Measurements from ENCODE around the gene VSTM4.

DNA sequence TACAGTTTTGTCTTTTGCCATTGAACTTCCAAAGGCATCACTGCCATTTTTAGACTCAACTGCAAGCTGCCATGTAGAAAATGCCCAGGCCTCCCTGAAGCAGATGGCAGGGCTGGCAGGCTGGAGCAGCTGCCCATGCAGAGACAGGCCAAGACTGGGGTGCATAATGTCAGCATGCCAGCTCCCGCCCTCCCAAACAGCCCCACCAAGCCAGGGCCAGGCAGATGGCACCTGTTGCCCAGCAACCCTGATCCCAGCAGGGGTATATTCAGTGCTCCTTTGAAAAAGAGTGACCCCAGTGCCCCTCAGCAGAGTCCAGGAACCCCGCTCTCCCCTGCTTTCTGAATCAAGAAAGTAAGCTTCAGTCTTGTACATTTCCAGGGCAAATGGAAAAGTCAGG is 32.6 kb downstream of the VSTM4 start:
- TF ChIP-seq CTCF (conservative IDR thresholded peaks at IDR 0.05; ENCODE audit: low read length), result no peak
- TF ChIP-seq EZH2phosphoT487 (IDR thresholded peaks at IDR 0.05; ENCODE audit: borderline replicate concordance), result no peak

All from Loucy (cell line).